GM12873 (cell line): ENCODE data around the gene SLC37A1.

Experiments used
- TF ChIP-seq, protein P1 (sequence below): IDR thresholded peaks from 2 replicates; pipeline ENCODE4 v1.5.1; 2012; ENCODE audit warnings: low read depth, mild to moderate bottlenecking, moderate library complexity, low read length, control low read depth; ENCODE audit not compliant: insufficient read depth; ENCODE audit errors: missing control alignments

The SLC37A1 gene

DNA sequence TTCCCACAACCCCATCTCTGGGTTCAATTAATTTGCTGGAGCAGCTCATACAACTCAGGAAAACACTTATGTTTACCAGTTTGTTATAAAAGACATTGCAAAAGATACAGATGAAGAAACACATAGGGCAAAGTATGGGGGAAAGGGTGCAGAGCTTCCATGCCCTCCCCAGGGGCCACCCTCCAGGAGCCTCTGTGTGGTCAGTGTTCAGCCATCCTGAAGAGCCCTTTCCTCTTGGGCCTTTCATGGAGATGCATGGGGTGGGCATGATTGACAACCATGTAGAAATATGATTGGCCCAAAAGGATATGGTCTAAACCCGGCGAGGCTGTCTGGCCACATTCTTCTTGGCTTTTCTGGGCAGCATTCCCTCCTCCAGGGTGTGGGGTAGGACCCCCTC is 83.0 kb downstream of the SLC37A1 start:
- TF ChIP-seq, protein P1, sequence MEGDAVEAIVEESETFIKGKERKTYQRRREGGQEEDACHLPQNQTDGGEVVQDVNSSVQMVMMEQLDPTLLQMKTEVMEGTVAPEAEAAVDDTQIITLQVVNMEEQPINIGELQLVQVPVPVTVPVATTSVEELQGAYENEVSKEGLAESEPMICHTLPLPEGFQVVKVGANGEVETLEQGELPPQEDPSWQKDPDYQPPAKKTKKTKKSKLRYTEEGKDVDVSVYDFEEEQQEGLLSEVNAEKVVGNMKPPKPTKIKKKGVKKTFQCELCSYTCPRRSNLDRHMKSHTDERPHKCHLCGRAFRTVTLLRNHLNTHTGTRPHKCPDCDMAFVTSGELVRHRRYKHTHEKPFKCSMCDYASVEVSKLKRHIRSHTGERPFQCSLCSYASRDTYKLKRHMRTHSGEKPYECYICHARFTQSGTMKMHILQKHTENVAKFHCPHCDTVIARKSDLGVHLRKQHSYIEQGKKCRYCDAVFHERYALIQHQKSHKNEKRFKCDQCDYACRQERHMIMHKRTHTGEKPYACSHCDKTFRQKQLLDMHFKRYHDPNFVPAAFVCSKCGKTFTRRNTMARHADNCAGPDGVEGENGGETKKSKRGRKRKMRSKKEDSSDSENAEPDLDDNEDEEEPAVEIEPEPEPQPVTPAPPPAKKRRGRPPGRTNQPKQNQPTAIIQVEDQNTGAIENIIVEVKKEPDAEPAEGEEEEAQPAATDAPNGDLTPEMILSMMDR = no peak

DNA sequence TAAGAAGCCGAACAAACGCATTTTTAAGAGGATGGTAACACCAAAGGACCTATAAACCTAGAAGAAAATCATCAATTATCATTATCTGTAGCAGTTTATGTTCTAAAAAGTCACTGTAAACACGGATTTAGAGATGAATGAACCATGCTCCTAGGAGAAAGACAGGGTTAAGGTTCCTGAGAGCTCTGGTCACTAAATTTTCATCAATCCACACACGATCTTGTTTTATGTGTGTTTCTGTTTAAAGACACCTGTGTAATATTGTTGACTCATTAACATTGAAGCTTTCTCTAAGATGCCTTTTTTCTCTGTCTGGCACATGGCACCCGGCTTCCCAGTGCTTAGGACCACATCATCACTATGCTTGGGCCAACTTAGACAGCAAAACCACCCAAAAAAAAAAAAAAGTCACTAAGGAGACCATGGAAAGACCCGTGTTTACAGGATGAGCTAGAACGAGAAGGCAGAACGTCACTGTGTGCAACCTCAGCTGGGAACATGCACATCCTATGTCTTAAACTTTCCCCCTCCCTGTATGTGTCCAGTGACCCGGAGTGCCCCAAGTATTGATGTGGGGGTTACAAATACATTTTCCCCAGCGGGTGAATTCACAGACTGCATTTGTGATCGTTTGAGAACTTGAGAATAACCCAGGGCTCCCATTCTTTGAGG is 84.0 kb downstream of the SLC37A1 start:
- TF ChIP-seq, protein P1 = no peak

DNA sequence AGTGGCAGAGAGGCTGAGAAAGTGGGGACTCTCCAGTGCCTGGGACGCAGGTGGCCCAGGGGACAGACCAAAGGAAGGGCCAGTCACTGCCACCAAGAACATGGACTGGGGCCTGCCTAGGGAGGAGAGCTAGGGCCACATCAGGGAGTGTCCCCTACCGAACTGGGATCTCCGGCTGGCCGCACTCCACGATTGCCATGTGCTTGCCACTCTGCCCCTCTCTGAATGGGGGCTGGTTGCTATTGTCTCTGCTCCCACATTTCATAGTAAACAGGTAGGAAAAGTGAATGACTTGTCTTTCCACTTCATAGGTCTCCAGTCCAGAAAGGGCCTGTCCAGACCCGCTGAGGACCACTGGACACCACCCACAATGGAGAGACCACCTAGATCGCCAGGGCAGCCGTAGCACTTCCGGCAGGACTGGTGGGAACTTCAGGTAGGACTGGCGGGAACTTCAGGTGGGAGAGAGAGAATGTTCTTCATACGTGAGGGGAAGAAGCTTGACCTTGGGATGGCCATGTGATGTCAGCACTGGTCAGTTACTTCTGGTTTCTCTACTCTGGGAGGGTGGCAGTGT is 84.6 kb downstream of the SLC37A1 start:
- TF ChIP-seq, protein P1 = no peak

DNA sequence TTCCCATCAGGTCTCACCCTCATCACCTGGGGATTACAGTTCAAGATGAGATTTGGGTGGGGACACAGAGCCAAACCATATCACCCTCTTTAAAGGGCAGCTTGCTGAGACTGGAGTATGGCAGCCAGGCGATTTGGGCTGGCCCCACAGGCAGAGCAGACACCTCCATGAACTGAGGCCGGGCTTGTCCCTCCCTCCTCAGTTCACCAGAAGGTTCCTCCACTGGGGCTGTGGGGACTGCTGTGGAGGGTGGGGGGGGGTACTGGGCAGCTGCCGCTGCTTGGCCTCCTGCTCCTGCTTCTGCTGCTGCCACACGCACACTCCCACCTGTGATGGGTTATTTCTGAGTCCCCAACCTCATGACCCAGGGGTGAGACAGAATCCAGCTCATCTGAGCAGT is 85.8 kb downstream of the SLC37A1 start:
- TF ChIP-seq, protein P1 = no peak

DNA sequence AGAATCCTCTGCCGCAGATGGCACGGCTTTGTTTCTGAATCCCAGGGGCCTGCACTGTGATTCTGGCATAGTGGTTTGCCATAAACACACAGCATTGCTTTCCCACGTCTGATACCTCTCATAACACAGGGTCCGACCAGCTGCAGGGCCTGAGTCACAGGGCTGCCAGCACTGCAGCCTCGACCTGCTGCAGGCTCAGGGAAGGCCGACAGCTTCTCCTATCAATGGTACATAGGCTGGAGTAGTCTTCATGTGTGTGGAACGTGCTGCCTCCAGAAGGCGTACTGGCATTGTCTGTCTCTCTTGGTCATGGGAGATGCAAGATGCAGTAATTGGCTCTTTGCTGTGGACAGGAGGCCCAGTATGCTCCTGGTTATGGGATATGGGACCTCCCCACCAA is 86.3 kb downstream of the SLC37A1 start:
- TF ChIP-seq, protein P1 = no peak

DNA sequence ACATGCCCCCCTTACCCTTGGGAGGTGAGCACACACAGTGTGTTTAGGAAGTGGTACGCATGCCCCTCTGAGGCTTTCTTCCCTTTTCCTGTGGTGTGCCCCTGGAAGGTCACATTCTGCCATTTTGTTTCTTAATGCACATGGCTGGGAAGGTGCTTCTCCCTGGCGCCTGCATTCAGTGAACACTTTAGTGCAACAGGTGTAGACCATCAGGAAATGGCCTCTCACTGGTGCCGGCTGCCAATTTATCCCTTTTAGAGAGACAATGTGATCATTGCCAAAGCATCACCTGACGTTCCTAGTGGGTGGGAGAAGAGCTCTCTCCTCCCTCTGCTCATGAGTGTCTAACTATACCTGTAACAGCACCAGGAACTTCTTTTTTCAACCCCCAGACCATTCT is 88.0 kb downstream of the SLC37A1 start:
- TF ChIP-seq, protein P1 = no peak

DNA sequence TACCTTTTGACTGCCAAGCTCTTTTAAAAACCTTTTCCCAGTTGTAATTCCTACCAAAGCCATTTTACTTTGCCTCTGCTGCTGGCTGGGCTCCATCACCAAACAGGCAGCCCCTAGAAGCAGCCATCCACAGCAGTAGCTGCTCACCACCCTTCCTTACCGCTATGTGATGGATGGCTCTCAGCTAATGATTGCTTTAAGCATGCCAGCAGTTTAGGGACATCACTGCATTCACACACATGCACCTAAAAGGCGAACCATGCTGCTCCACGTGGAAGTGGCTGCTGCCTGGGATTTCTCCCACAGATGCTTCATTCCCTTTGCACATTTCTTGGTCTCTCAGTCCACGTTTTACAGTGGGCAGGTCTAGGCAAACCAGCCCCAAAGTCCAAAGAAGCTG is 93.5 kb downstream of the SLC37A1 start:
- TF ChIP-seq, protein P1 = no peak
